H9 (cell line): ENCODE data around the gene MGMT. TPM values are rescaled to one million over a fixed set of nuclear protein-coding genes. Genes with fewer than 3 reads are reported as not detected.

Experiments used
- DNase-seq: peaks from one replicate; pipeline ENCODE4 v3.0.0-alpha.2; 2017
- H2AFZ ChIP-seq: one replicate; pipeline ENCODE4 v1.6.1; 2013; ENCODE audit warnings: mild to moderate bottlenecking, low read length, control low read depth, moderate library complexity
- H2AK5ac ChIP-seq: 2 replicates; pipeline ENCODE4 v1.6.1; 2013; ENCODE audit warnings: low read length, control low read depth, mixed read lengths; ENCODE audit not compliant: insufficient read length
- H2BK120ac ChIP-seq: one replicate; pipeline ENCODE4 v1.6.1; 2013; ENCODE audit warnings: low read depth, mild to moderate bottlenecking, low read length, control low read depth, inconsistent platforms; ENCODE audit not compliant: poor library complexity, severe bottlenecking
- H2BK12ac ChIP-seq: 2 replicates; pipeline ENCODE4 v1.6.1; 2013; ENCODE audit warnings: low read length, control low read depth, mixed read lengths, low read depth; ENCODE audit not compliant: insufficient read length
- H2BK15ac ChIP-seq: 2 replicates; pipeline ENCODE4 v1.6.1; 2013; ENCODE audit warnings: low read depth, low read length, control low read depth
- H2BK20ac ChIP-seq: one replicate; pipeline ENCODE4 v1.6.1; 2013; ENCODE audit warnings: low read depth, mild to moderate bottlenecking, low read length, control low read depth, inconsistent platforms; ENCODE audit not compliant: poor library complexity, severe bottlenecking
- H2BK5ac ChIP-seq: 2 replicates; pipeline ENCODE4 v1.6.1; 2013; ENCODE audit warnings: low read length, control low read depth, mixed read lengths; ENCODE audit not compliant: insufficient read length
- H3K14ac ChIP-seq: 2 replicates; pipeline ENCODE4 v1.6.1; 2013; ENCODE audit warnings: low read length, control low read depth; ENCODE audit not compliant: insufficient read depth
- H3K18ac ChIP-seq: 2 replicates; pipeline ENCODE4 v1.6.1; 2013; ENCODE audit warnings: low read depth, mild to moderate bottlenecking, mixed read lengths, low read length, control low read depth; ENCODE audit not compliant: insufficient read length
- H3K23ac ChIP-seq: 2 replicates; pipeline ENCODE4 v1.6.1; 2013; ENCODE audit warnings: low read length, control low read depth, mixed read lengths, low read depth; ENCODE audit not compliant: insufficient read length
- H3K23me2 ChIP-seq: 2 replicates; pipeline ENCODE4 v1.6.1; 2013; ENCODE audit warnings: low read depth, mild to moderate bottlenecking, mixed read lengths, low read length, control low read depth; ENCODE audit not compliant: insufficient read length, poor library complexity, severe bottlenecking
- H3K27ac ChIP-seq: 2 replicates; pipeline ENCODE4 v1.5.1; 2013; ENCODE audit warnings: low read length, control low read depth, mixed read lengths, low read depth; ENCODE audit not compliant: insufficient read length
- H3K27me3 ChIP-seq: 2 replicates; pipeline ENCODE4 v1.6.1; 2013; ENCODE audit warnings: low read length, control low read depth, inconsistent platforms; ENCODE audit not compliant: insufficient read depth
- H3K4ac ChIP-seq: 2 replicates; pipeline ENCODE4 v1.6.1; 2013; ENCODE audit warnings: low read depth, mild to moderate bottlenecking, control low read depth, inconsistent platforms, low read length, moderate library complexity
- H3K4me1 ChIP-seq: 2 replicates; pipeline ENCODE4 v1.6.1; 2013; ENCODE audit warnings: low read length, control low read depth, inconsistent platforms; ENCODE audit not compliant: insufficient read depth
- H3K4me2 ChIP-seq: 2 replicates; pipeline ENCODE4 v1.6.1; 2013; ENCODE audit warnings: low read length, control low read depth, mixed read lengths; ENCODE audit not compliant: insufficient read length, insufficient read depth
- H3K56ac ChIP-seq: 2 replicates; pipeline ENCODE4 v1.6.1; 2013; ENCODE audit warnings: low read depth, mild to moderate bottlenecking, mixed read lengths, low read length, control low read depth; ENCODE audit not compliant: insufficient read length
- H3K79me1 ChIP-seq: 2 replicates; pipeline ENCODE4 v1.6.1; 2013; ENCODE audit warnings: low read depth, mild to moderate bottlenecking, moderate library complexity, low read length, control low read depth, inconsistent platforms; ENCODE audit not compliant: insufficient read depth, poor library complexity, severe bottlenecking
- H3K79me2 ChIP-seq: 2 replicates; pipeline ENCODE4 v1.6.1; 2013; ENCODE audit warnings: low read length, control low read depth, inconsistent platforms; ENCODE audit not compliant: insufficient read depth
- H3K9ac ChIP-seq: 2 replicates; pipeline ENCODE4 v1.6.1; 2013; ENCODE audit warnings: low read length, control low read depth, mixed read lengths; ENCODE audit not compliant: insufficient read length; ENCODE audit errors: extremely low read depth
- H3K9me3 ChIP-seq: one replicate; pipeline ENCODE4 v1.6.1; 2013; ENCODE audit warnings: low read depth, low read length, inconsistent platforms; ENCODE audit not compliant: control insufficient read depth
- H3T11ph ChIP-seq: one replicate; pipeline ENCODE4 v1.6.1; 2013; ENCODE audit warnings: mild to moderate bottlenecking, low read length, control low read depth, inconsistent platforms
- H4K20me1 ChIP-seq: one replicate; pipeline ENCODE4 v1.6.1; 2013; ENCODE audit not compliant: control insufficient read depth, insufficient read length, insufficient read depth
- H4K5ac ChIP-seq: 2 replicates; pipeline ENCODE4 v1.6.1; 2013; ENCODE audit warnings: low read depth, mild to moderate bottlenecking, mixed read lengths, low read length, control low read depth; ENCODE audit not compliant: insufficient read length
- H4K8ac ChIP-seq: replicated peaks from 2 replicates; pipeline ENCODE4 v1.6.1; 2013; ENCODE audit warnings: low read length, control low read depth, mixed read lengths, low read depth; ENCODE audit not compliant: insufficient read length
- H4K91ac ChIP-seq: 2 replicates; pipeline ENCODE4 v1.6.1; 2013; ENCODE audit warnings: low read depth, mild to moderate bottlenecking, moderate library complexity, mixed read lengths, low read length, control low read depth; ENCODE audit not compliant: insufficient read length
- H3K27ac Mint-ChIP-seq, 3 experiments: 2 replicates in 2 of 3; 3 replicates in 1 of 3; pipeline ENCODE4 v1.8.0; 2020 to 2021; ENCODE audit warnings: mixed read lengths in 3 of 3, mild to moderate bottlenecking in 1 of 3, moderate library complexity in 1 of 3
- H3K27me3 Mint-ChIP-seq: 2 replicates; pipeline ENCODE4 v1.8.0; 2021; ENCODE audit warnings: low read depth, mild to moderate bottlenecking, moderate library complexity, mixed read lengths
- H3K36me3 Mint-ChIP-seq, 3 experiments: 2 replicates in 2 of 3; 3 replicates in 1 of 3; pipeline ENCODE4 v1.8.0; 2020 to 2021; ENCODE audit warnings: low read depth in 3 of 3, mixed read lengths in 3 of 3; ENCODE audit not compliant: insufficient read depth in 1 of 3
- H3K4me1 Mint-ChIP-seq, 2 experiments: 2 replicates each; pipeline ENCODE4 v1.8.0; 2020; ENCODE audit warnings: mixed read lengths in 2 of 2
- H3K4me3 Mint-ChIP-seq, 2 experiments: 2 replicates in 1 of 2; 3 replicates in 1 of 2; pipeline ENCODE4 v1.8.0; 2020 to 2021; ENCODE audit warnings: mild to moderate bottlenecking in 2 of 2, mixed read lengths in 2 of 2, moderate library complexity in 1 of 2
- H3K9me3 Mint-ChIP-seq, 2 experiments: 2 replicates in 1 of 2; 3 replicates in 1 of 2; pipeline ENCODE4 v1.8.0; 2020; ENCODE audit warnings: mild to moderate bottlenecking in 2 of 2, mixed read lengths in 2 of 2, moderate library complexity in 1 of 2
- CTCF ChIP-seq: fragments of 200-600 bp; sonication (generic); conservative IDR thresholded peaks from 3 replicates; pipeline ENCODE4 v1.8.0; 2021; ENCODE audit warnings: antibody characterized with exemption, mild to moderate bottlenecking
- WGBS: extraction: QIAGEN DNeasy Blood & Tissue Kit; methylation state at CpG from one replicate; pipeline ENCODE4 v1.1.7; 2013; ENCODE audit warnings: missing lambda C conversion rate, low lambda C conversion rate, mixed read lengths; ENCODE audit not compliant: insufficient read length; ENCODE audit errors: extremely low coverage; 5-methylcytosine and 5-hydroxymethylcytosine counted together
- total RNA-seq: library from RNA; stranded (reverse); gene quantifications from 2 replicates; pipeline ENCODE4 v1.2.1, GENCODE V29; 2021

Gene MGMT
- total RNA-seq, 1 experiment from 2014 or later = 18.4 TPM

DNA sequence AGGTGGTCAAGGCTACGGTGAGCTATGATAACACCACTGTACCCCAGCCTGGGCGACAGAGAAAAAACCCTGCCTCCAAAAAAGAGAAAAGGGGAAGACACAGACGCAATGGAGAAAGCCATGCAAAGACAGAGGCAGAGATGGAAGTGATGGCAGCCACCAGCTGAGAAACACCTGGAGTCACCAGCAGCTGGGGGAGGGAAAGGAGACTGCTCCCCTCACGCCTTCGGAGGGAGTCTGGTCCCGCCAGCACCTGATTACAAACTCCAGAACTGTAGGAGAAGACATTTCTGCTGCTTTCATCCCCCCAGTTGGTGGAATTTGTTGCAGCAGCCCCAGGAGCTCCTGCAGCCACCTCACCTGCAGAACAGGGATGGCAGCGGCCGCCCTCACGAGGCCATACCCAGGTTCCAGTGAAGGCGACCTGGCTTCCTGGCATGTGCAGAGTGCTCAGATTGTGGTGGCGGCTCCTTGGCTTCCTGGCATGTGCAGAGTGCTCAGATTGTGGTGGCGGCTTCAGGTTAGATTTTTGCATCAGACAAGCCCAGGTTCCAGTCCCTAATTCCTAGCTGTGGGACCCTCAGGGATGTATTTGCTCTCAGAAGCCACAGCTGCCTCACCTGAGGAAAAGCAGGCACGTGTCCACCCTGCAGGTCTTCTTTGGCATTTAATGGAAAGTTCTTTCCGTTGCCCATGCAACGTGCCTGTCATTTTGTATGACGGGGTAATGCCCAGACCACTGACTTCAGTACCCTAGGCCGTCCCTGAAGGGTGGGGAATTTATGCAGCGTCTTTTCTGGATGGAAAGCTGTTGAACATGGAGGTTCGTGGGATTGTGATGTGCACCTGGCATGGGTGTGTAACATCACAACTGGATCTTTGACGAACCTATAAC lies 314.1 kb downstream of the MGMT start:
- Histone ChIP-seq H2BK12ac (no peak overlapping the region), H4K20me1 (no peaks in the 10 kb centered on the region), H4K8ac (no peak overlapping the region), H4K91ac (no peak overlapping the region), H3K4me2 (no peak overlapping the region), H3K23ac (no peak overlapping the region), H3K4me1 (no peaks in the 10 kb centered on the region), H3K4ac (no peak overlapping the region), H3K9me3 (no peaks in the 10 kb centered on the region), H3K14ac (no peak overlapping the region), H3K56ac (no peak overlapping the region), H2AFZ (no peak overlapping the region), H3T11ph (no peak overlapping the region), H3K9ac (no peak overlapping the region), H3K18ac (no peak overlapping the region), H2BK120ac (no peak overlapping the region), H3K79me2 (no peaks in the 10 kb centered on the region), H3K27me3 (no peaks in the 10 kb centered on the region), H4K5ac (no peak overlapping the region), H3K27ac (no peak overlapping the region), H3K79me1 (no peaks in the 10 kb centered on the region), H2BK15ac (no peak overlapping the region), H2BK20ac (no peak overlapping the region), H2AK5ac (no peak overlapping the region), H2BK5ac (no peak overlapping the region), H3K23me2 (no peaks in the 10 kb centered on the region)
- no CpG with 5 or more reads among the region's 20 CpGs for WGBS
- no peak for DNase-seq
- no peak for TF ChIP-seq CTCF
- Mint-ChIP-seq H3K27me3 (no peaks in the 10 kb centered on the region; the same call in 1 of the 2 replicates), H3K4me3 (no peak overlapping the region), H3K9me3 (no peaks in the 10 kb centered on the region), H3K36me3 (peaks cover 0 to 1% (median 0%) of the 10 kb centered on the region in 3 experiments; a peak in 1 of 7 replicates), H3K4me1 (no peaks in the 10 kb centered on the region), H3K27ac (no peak overlapping the region)
